Glomerular visceral epithelial cell (primary cell): ENCODE measurements around the gene SCTR.

ENCODE experiments used
- DNase-seq: peaks from one replicate; pipeline ENCODE4 v3.0.0-alpha.2; 2016; ENCODE audit errors: extremely low spot score

Gene SCTR

GRCh38 chr2:119474371-119475224 lies 49.7 kb downstream of the SCTR start:
- no peak for DNase-seq

- no peak for DNase-seq
Observed at GRCh38 chr2:119473621-119474370, 50.5 kb downstream of the SCTR start.

- DNase-seq = no peak
Observed at GRCh38 chr2:119472749-119473148, 51.5 kb downstream of the SCTR start.

GRCh38 chr2:119469661-119470297 lies 54.5 kb downstream of the SCTR start:
- DNase-seq = no peak

GRCh38 chr2:119469131-119469530 lies 55.2 kb downstream of the SCTR start:
- DNase-seq = no peak

- DNase-seq = peak; percentile 11
Observed at GRCh38 chr2:119468154-119468955, 55.9 kb downstream of the SCTR start.

GRCh38 chr2:119466373-119466772 lies 57.9 kb downstream of the SCTR start:
- DNase-seq = no peak

GRCh38 chr2:119465687-119466086 lies 58.6 kb downstream of the SCTR start:
- no peak for DNase-seq

GRCh38 chr2:119464981-119465380 lies 59.3 kb downstream of the SCTR start:
- DNase-seq = no peak

- DNase-seq = no peak
Observed at GRCh38 chr2:119463990-119464389, 60.3 kb downstream of the SCTR start.

- no peak for DNase-seq
Observed at GRCh38 chr2:119463136-119463535, 61.1 kb downstream of the SCTR start.

GRCh38 chr2:119462574-119462973 lies 61.7 kb downstream of the SCTR start:
- no peak for DNase-seq

GRCh38 chr2:119461811-119462210 lies 62.5 kb downstream of the SCTR start:
- DNase-seq = no peak

- DNase-seq = no peak
Observed at GRCh38 chr2:119460076-119460475, 64.2 kb downstream of the SCTR start.

GRCh38 chr2:119455066-119455718 lies 69.1 kb downstream of the SCTR start:
- DNase-seq = no peak

- no peak for DNase-seq
Observed at GRCh38 chr2:119453972-119454593, 70.2 kb downstream of the SCTR start.

- DNase-seq = no peak
Observed at GRCh38 chr2:119451336-119452050, 72.8 kb downstream of the SCTR start.

GRCh38 chr2:119449521-119449920 lies 74.8 kb downstream of the SCTR start:
- DNase-seq = no peak

- no peak for DNase-seq
Observed at GRCh38 chr2:119448427-119449141, 75.7 kb downstream of the SCTR start.
